Measurements from ENCODE around the gene GLP2R. TPM values are rescaled to one million over a fixed set of nuclear protein-coding genes. Genes with fewer than 3 reads are reported as not detected.

The GLP2R gene
- polyA plus RNA-seq, 1 donor from 2014 or later: not detected

- Histone ChIP-seq H3K9ac (ENCODE audit: low read length) (no peak overlapping the region), H3K9me3 (ENCODE audit: low read length) (no peaks in the 10 kb centered on the region), H2AFZ (ENCODE audit: low read depth, low read length) (no peak overlapping the region), H4K20me1 (ENCODE audit: insufficient read depth) (no peaks in the 10 kb centered on the region), H3K9me2 (ENCODE audit: insufficient read depth, low read length) (no peaks in the 10 kb centered on the region), H3K27ac (ENCODE audit: low read length) (no peak overlapping the region), H3K27me3 (ENCODE audit: insufficient read depth, low read depth, low read length) (no peaks in the 10 kb centered on the region), H3K79me2 (replicated peaks; ENCODE audit: insufficient read depth, low read length) (no peaks in the 10 kb centered on the region), H3K4me3 (ENCODE audit: low read length) (no peak overlapping the region), H3K36me3 (ENCODE audit: insufficient read depth, low read length) (no peaks in the 10 kb centered on the region), H3F3A (ENCODE audit: insufficient read depth, low read length, poor library complexity, severe bottlenecking) (no peaks in the 10 kb centered on the region), H3K4me2 (ENCODE audit: low read length) (no peak overlapping the region)
- TF ChIP-seq MXI1 (conservative IDR thresholded peaks at IDR 0.05; ENCODE audit: poor library complexity, severe bottlenecking) (no peak), TAF1 (IDR thresholded peaks at IDR 0.05; ENCODE audit: low read depth) (no peak), REST (IDR thresholded peaks at IDR 0.05; ENCODE audit: borderline replicate concordance) (no peak), RAD21 (conservative IDR thresholded peaks at IDR 0.05) (no peak), POLR2AphosphoS5 (IDR thresholded peaks at IDR 0.05) (no peak), SMC3 (conservative IDR thresholded peaks at IDR 0.05; ENCODE audit: poor library complexity) (no peak), EP300 (conservative IDR thresholded peaks at IDR 0.05; ENCODE audit: poor library complexity, severe bottlenecking) (no peak), EZH2 (IDR thresholded peaks at IDR 0.05; ENCODE audit: borderline replicate concordance, insufficient read depth, low read length, poor library complexity, severe bottlenecking) (no peak)
- TF ChIP-seq, protein P1, sequence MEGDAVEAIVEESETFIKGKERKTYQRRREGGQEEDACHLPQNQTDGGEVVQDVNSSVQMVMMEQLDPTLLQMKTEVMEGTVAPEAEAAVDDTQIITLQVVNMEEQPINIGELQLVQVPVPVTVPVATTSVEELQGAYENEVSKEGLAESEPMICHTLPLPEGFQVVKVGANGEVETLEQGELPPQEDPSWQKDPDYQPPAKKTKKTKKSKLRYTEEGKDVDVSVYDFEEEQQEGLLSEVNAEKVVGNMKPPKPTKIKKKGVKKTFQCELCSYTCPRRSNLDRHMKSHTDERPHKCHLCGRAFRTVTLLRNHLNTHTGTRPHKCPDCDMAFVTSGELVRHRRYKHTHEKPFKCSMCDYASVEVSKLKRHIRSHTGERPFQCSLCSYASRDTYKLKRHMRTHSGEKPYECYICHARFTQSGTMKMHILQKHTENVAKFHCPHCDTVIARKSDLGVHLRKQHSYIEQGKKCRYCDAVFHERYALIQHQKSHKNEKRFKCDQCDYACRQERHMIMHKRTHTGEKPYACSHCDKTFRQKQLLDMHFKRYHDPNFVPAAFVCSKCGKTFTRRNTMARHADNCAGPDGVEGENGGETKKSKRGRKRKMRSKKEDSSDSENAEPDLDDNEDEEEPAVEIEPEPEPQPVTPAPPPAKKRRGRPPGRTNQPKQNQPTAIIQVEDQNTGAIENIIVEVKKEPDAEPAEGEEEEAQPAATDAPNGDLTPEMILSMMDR (IDR thresholded peaks at IDR 0.05; ENCODE audit: poor library complexity, severe bottlenecking): no peak
Observed at GRCh38 chr17:9824094-9824493, 1.6 kb upstream of the GLP2R start.

- no peak for TF ChIP-seq POLR2AphosphoS5 (IDR thresholded peaks at IDR 0.05)
- TF ChIP-seq EZH2 (IDR thresholded peaks at IDR 0.05; ENCODE audit: borderline replicate concordance, insufficient read depth, low read length, poor library complexity, severe bottlenecking): no peak
- TF ChIP-seq REST (IDR thresholded peaks at IDR 0.05; ENCODE audit: borderline replicate concordance): no peak
- TF ChIP-seq SMC3 (conservative IDR thresholded peaks at IDR 0.05; ENCODE audit: poor library complexity): no peak
- TF ChIP-seq, protein P1 (IDR thresholded peaks at IDR 0.05; ENCODE audit: poor library complexity, severe bottlenecking): no peak
- no peak for TF ChIP-seq RAD21 (conservative IDR thresholded peaks at IDR 0.05)
- no peak for TF ChIP-seq TAF1 (IDR thresholded peaks at IDR 0.05; ENCODE audit: low read depth)
- TF ChIP-seq EP300 (conservative IDR thresholded peaks at IDR 0.05; ENCODE audit: poor library complexity, severe bottlenecking): no peak
- TF ChIP-seq MXI1 (conservative IDR thresholded peaks at IDR 0.05; ENCODE audit: poor library complexity, severe bottlenecking): no peak
- H3K4me2 ChIP-seq (ENCODE audit: low read length): no peak overlapping the region
- H3K9me2 ChIP-seq (ENCODE audit: insufficient read depth, low read length): no peaks in the 10 kb centered on the region
- H2AFZ ChIP-seq (ENCODE audit: low read depth, low read length): no peak overlapping the region
- H3K27me3 ChIP-seq (ENCODE audit: insufficient read depth, low read depth, low read length): no peaks in the 10 kb centered on the region
- no peak overlapping the region for H3K27ac ChIP-seq (ENCODE audit: low read length)
- H3K9ac ChIP-seq (ENCODE audit: low read length): no peak overlapping the region
- no peaks in the 10 kb centered on the region for H4K20me1 ChIP-seq (ENCODE audit: insufficient read depth)
- no peaks in the 10 kb centered on the region for H3F3A ChIP-seq (ENCODE audit: insufficient read depth, low read length, poor library complexity, severe bottlenecking)
- H3K4me3 ChIP-seq (ENCODE audit: low read length): no peak overlapping the region
- H3K79me2 ChIP-seq (replicated peaks; ENCODE audit: insufficient read depth, low read length): no peaks in the 10 kb centered on the region
- H3K9me3 ChIP-seq (ENCODE audit: low read length): no peaks in the 10 kb centered on the region
- no peaks in the 10 kb centered on the region for H3K36me3 ChIP-seq (ENCODE audit: insufficient read depth, low read length)
Observed at GRCh38 chr17:9824797-9825338, 856 bp upstream of the GLP2R start.
